OCI-LY1 (cell line): ENCODE measurements around the gene SH3BGRL2.

Experiments used
- H2AFZ ChIP-seq: fragments of 200-600 bp; sonication (generic), shearing (Covaris generic); 2 replicates; pipeline ENCODE4 v1.6.0; 2014; ENCODE audit warnings: antibody characterized with exemption, mild to moderate bottlenecking, low read length
- H3F3A ChIP-seq: fragments of 200-600 bp; sonication (generic), shearing (Covaris generic); 2 replicates; pipeline ENCODE4 v1.6.0; 2014; ENCODE audit warnings: mild to moderate bottlenecking, antibody characterized with exemption, low read length, moderate library complexity; ENCODE audit not compliant: insufficient read depth
- H3K27ac ChIP-seq: fragments of 200-600 bp; sonication (generic); 2 replicates; pipeline ENCODE4 v1.5.1; 2014; ENCODE audit warnings: low read length, mixed run types, mild to moderate bottlenecking, low read depth; ENCODE audit not compliant: poor library complexity, severe bottlenecking
- H3K27me3 ChIP-seq: fragments of 200-600 bp; sonication (generic); 2 replicates; pipeline ENCODE4 v1.6.0; 2014; ENCODE audit warnings: antibody characterized with exemption, mild to moderate bottlenecking, low read length, moderate library complexity; ENCODE audit not compliant: insufficient read depth
- H3K36me3 ChIP-seq: fragments of 200-600 bp; sonication (generic); 2 replicates; pipeline ENCODE4 v1.6.1; 2014; ENCODE audit warnings: mild to moderate bottlenecking, antibody characterized with exemption, low read length, moderate library complexity, mixed read lengths; ENCODE audit not compliant: insufficient read depth
- H3K4me1 ChIP-seq: fragments of 200-600 bp; sonication (generic); 2 replicates; pipeline ENCODE4 v1.5.1; 2014; ENCODE audit warnings: mild to moderate bottlenecking, low read length, moderate library complexity; ENCODE audit not compliant: insufficient read depth, severe bottlenecking
- H3K4me2 ChIP-seq: fragments of 200-600 bp; sonication (generic), shearing (Covaris generic); 2 replicates; pipeline ENCODE4 v1.6.1; 2014; ENCODE audit warnings: low read length
- H3K4me3 ChIP-seq: fragments of 200-600 bp; sonication (generic); 2 replicates; pipeline ENCODE4 v1.5.1; 2014; ENCODE audit warnings: low read length, low read depth, mild to moderate bottlenecking, mixed read lengths; ENCODE audit not compliant: poor library complexity, severe bottlenecking
- H3K79me2 ChIP-seq: fragments of 200-600 bp; shearing (Covaris generic); 2 replicates; pipeline ENCODE4 v1.6.1; 2016; ENCODE audit warnings: mixed run types, low read length, mixed read lengths; ENCODE audit not compliant: insufficient read depth
- H3K9ac ChIP-seq: fragments of 200-600 bp; sonication (generic), shearing (Covaris generic); 2 replicates; pipeline ENCODE4 v1.6.1; 2014; ENCODE audit warnings: mild to moderate bottlenecking, low read length, mixed read lengths
- H3K9me2 ChIP-seq: fragments of 200-600 bp; sonication (generic), shearing (Covaris generic); 2 replicates; pipeline ENCODE4 v1.6.1; 2014; ENCODE audit warnings: low read depth, mild to moderate bottlenecking, low read length, mixed read lengths
- H3K9me3 ChIP-seq: fragments of 200-600 bp; shearing (Covaris generic); 2 replicates; pipeline ENCODE4 v1.6.1; 2014; ENCODE audit warnings: low read length, mixed read lengths
- H4K20me1 ChIP-seq: fragments of 200-600 bp; sonication (generic), shearing (Covaris generic); 2 replicates; pipeline ENCODE4 v1.6.0; 2016; ENCODE audit warnings: mild to moderate bottlenecking, low read length; ENCODE audit not compliant: insufficient read depth
- EZH2 ChIP-seq: fragments of 200-600 bp; sonication (generic), shearing (Covaris generic); IDR thresholded peaks from 2 replicates; pipeline ENCODE4 v1.8.0; 2017; ENCODE audit warnings: borderline replicate concordance, mixed run types, mild to moderate bottlenecking, antibody characterized with exemption, low read length, moderate library complexity, mixed read lengths
- TF ChIP-seq, protein P1 (sequence below): fragments of 200-600 bp; sonication (generic), shearing (Covaris generic); IDR thresholded peaks from 2 replicates; pipeline ENCODE4 v1.5.1; 2017; ENCODE audit warnings: mild to moderate bottlenecking, antibody characterized with exemption, low read length, moderate library complexity, mixed read lengths

SH3BGRL2 gene

DNA sequence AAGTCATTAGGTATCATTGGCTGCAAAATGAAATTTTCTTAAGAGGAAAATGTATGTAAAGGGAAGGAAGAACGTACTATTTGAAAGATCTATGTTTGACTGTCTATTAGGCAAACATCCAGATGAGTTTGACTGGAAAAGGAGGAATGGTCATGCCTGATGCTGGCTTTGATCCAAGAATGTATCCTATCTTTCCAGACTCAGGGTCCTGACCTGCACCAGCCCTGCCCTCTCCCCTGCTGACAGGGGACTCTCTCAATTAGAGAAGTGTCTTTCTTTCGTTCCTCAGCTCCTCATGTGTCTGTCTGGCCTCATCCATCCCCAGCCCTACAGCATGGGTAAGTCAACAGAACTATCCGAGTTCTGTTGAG is 21.9 kb upstream of the SH3BGRL2 start:
- H3F3A ChIP-seq, result no peaks in the 10 kb centered on the region
- H3K9me2 ChIP-seq, result no peaks in the 10 kb centered on the region
- no peak overlapping the region for H2AFZ ChIP-seq
- no peak for TF ChIP-seq EZH2
- TF ChIP-seq, protein P1, sequence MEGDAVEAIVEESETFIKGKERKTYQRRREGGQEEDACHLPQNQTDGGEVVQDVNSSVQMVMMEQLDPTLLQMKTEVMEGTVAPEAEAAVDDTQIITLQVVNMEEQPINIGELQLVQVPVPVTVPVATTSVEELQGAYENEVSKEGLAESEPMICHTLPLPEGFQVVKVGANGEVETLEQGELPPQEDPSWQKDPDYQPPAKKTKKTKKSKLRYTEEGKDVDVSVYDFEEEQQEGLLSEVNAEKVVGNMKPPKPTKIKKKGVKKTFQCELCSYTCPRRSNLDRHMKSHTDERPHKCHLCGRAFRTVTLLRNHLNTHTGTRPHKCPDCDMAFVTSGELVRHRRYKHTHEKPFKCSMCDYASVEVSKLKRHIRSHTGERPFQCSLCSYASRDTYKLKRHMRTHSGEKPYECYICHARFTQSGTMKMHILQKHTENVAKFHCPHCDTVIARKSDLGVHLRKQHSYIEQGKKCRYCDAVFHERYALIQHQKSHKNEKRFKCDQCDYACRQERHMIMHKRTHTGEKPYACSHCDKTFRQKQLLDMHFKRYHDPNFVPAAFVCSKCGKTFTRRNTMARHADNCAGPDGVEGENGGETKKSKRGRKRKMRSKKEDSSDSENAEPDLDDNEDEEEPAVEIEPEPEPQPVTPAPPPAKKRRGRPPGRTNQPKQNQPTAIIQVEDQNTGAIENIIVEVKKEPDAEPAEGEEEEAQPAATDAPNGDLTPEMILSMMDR, result no peak
- no peak overlapping the region for H3K4me3 ChIP-seq
- no peaks in the 10 kb centered on the region for H3K36me3 ChIP-seq
- H3K27ac ChIP-seq, result no peak overlapping the region
- no peak overlapping the region for H3K9ac ChIP-seq
- no peaks in the 10 kb centered on the region for H3K9me3 ChIP-seq
- no peaks in the 10 kb centered on the region for H3K79me2 ChIP-seq
- H3K27me3 ChIP-seq, result no peaks in the 10 kb centered on the region
- H3K4me2 ChIP-seq, result no peak overlapping the region
- no peaks in the 10 kb centered on the region for H4K20me1 ChIP-seq
- H3K4me1 ChIP-seq, result no peaks in the 10 kb centered on the region

DNA sequence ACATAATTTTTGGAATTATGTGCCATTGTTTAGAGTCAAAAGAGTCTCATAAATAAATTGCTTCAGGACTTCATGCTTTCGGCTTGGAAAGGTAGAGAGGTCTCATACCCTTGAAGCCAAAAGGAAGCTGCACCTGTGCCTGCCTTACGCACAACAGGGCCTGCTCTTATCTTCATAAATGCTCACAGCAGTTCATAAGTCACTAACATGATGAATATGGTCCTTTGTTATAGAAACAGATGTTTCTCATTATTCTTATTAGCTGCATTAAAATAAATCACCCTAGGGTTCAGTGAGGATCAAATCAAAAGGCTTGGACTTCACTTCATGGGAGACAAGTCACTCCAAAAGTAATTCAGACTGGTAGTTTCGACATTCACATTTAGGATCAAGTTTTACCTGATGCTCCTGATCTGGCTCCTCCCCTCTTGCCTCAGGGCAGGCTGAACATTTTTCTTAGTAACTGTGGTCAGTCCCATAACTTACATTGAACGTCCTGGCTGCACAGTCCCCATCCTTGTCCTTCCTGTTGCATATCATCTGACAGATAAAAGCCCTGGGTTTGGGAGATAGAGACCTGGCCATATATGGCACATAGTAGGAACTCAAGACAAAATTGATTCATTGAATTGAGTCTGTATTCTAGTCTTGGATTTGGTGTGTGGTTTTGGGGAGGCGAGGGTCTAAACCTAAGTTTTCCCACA is 20.7 kb upstream of the SH3BGRL2 start:
- Histone ChIP-seq H3K9me2 (no peaks in the 10 kb centered on the region), H3K4me2 (no peak overlapping the region)
- no peak for TF ChIP-seq EZH2
- TF ChIP-seq, protein P1, result no peak

DNA sequence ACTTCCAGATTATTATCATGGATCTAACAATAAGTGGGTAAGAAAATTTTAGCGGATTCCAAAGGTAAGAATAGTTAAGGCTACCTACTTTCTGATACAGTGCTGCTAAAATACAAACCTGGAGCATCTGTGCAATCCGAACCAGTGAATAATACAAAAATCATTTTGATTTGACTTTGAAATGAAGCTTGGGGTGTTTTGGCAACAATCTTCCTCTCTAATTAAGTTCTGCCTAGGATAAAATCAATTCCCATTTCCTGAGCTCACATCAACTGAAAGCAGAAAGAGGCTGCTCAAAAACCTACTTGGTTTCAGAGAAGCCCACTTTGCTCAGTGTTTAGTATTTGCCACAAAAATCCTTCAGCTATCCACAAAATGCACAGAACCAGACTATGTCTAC is 18.7 kb upstream of the SH3BGRL2 start:
- no peaks in the 10 kb centered on the region for H3K36me3 ChIP-seq
- no peak overlapping the region for H3K4me3 ChIP-seq
- H3K9me2 ChIP-seq, result no peaks in the 10 kb centered on the region
- no peak overlapping the region for H3K4me2 ChIP-seq
- no peak overlapping the region for H2AFZ ChIP-seq
- no peaks in the 10 kb centered on the region for H3K27me3 ChIP-seq
- no peaks in the 10 kb centered on the region for H3K79me2 ChIP-seq
- H3K9me3 ChIP-seq, result no peaks in the 10 kb centered on the region
- H3K27ac ChIP-seq, result no peak overlapping the region
- TF ChIP-seq, protein P1, result no peak
- TF ChIP-seq EZH2, result no peak
- no peaks in the 10 kb centered on the region for H4K20me1 ChIP-seq
- no peak overlapping the region for H3K9ac ChIP-seq
- no peaks in the 10 kb centered on the region for H3F3A ChIP-seq
- H3K4me1 ChIP-seq, result no peaks in the 10 kb centered on the region

More for the DNA sequence above, 20.7 kb upstream of the SH3BGRL2 start:
- H3F3A ChIP-seq, result no peaks in the 10 kb centered on the region
- no peak overlapping the region for H2AFZ ChIP-seq
- H3K9ac ChIP-seq, result no peak overlapping the region
- H3K4me3 ChIP-seq, result no peak overlapping the region
- H3K4me1 ChIP-seq, result no peaks in the 10 kb centered on the region
- no peaks in the 10 kb centered on the region for H3K27me3 ChIP-seq
- H3K27ac ChIP-seq, result no peak overlapping the region
- no peaks in the 10 kb centered on the region for H4K20me1 ChIP-seq
- H3K36me3 ChIP-seq, result no peaks in the 10 kb centered on the region
- H3K79me2 ChIP-seq, result no peaks in the 10 kb centered on the region
- H3K9me3 ChIP-seq, result no peaks in the 10 kb centered on the region
